HG02852 (cell line): ENCODE results near the gene PREB.

Source experiments
- ATAC-seq: cut with Tn5 transposase; IDR thresholded peaks from one replicate; pipeline ENCODE4 v1.9.1; 2021; ENCODE audit warnings: mild to moderate bottlenecking, moderate library complexity; ENCODE audit not compliant: unreplicated experiment

PREB gene

DNA sequence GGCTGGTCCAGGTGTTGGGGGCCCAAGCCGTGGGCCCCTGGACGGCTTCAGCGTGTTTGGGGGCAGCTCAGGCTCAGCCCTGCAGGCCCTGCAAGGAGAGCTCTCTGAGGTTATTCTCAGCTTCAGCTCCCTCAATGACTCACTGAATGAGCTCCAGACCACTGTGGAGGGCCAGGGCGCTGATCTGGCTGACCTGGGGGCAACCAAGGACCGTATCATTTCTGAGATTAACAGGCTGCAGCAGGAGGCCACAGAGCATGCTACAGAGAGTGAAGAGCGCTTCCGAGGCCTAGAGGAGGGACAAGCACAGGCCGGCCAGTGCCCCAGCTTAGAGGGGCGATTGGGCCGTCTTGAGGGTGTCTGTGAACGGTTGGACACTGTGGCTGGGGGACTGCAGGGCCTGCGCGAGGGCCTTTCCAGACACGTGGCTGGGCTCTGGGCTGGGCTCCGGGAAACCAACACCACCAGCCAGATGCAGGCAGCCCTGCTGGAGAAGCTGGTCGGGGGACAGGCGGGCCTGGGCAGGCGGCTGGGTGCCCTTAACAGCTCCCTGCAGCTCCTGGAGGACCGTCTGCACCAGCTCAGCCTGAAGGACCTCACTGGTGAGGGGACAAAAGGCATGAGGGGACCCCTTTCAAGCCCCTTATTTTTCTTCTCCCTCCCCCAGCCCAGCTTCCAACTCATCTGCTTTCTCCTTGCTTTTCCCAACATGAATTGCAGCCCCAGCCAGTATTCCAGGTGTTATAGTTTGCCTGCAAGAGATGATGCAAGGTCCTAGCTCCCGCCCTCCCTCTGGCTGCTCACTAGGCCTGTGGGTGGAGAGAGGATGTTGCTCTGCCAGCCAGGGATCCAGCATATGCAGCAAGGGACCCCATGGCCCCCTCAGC, 50.8 kb downstream of the PREB start:
- no peak for ATAC-seq

GRCh38 chr2:27082773-27083409, 51.5 kb downstream of the PREB start:
- ATAC-seq, result no peak

DNA sequence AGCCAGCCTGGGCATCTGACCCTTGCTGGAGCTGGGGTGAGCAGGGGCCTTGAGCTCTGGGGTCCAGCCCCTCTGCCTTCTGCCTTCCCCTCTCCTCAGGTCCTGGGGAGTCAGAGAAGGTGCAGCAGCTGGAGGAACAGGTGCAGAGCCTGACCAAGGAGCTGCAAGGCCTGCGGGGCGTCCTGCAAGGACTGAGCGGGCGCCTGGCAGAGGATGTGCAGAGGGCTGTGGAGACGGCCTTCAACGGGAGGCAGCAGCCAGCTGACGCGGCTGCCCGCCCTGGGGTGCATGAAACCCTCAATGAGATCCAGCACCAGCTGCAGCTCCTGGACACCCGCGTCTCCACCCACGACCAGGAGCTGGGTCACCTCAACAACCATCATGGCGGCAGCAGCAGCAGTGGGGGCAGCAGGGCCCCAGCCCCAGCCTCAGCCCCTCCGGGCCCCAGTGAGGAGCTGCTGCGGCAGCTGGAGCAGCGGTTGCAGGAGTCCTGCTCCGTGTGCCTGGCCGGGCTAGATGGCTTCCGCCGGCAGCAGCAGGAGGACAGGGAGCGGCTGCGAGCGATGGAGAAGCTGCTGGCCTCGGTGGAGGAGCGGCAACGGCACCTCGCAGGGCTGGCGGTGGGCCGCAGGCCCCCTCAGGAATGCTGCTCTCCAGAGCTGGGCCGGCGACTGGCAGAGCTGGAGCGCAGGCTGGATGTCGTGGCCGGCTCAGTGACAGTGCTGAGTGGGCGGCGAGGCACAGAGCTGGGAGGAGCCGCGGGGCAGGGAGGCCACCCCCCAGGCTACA, 52.3 kb downstream of the PREB start:
- no peak for ATAC-seq
